Uterus (tissue), 4 donors: ENCODE measurements around the gene C1orf52. TPM values are rescaled to one million over a fixed set of nuclear protein-coding genes. Genes with fewer than 3 reads are reported as not detected.
"Not testable (repeated sequence)": the region's sequence is repeated elsewhere in the genome, so short reads cannot be mapped to it uniquely, and the experiment has no call there.

ENCODE experiments used
- DNase-seq, 2 donors: peaks; one replicate each; pipeline ENCODE4 v3.0.0-alpha.2; 2019 to 2020
- H3K27ac ChIP-seq, 2 donors: fragments of 200-600 bp; sonication (generic); 1 replicate in 1 of 2; 2 replicates in 1 of 2; pipeline ENCODE4 v1.5.1; 2016 to 2018
- H3K27me3 ChIP-seq, 2 donors: fragments of 200-600 bp; sonication (generic); one replicate each; pipeline ENCODE4 v1.5.1; 2018 to 2019; ENCODE audit warnings: control low read depth in 1 of 2
- H3K36me3 ChIP-seq, 2 donors: fragments of 200-600 bp; sonication (generic); one replicate each; pipeline ENCODE4 v1.5.1; 2019; ENCODE audit warnings: control low read depth in 1 of 2
- H3K4me1 ChIP-seq, 2 donors: fragments of 200-600 bp; sonication (generic); one replicate each; pipeline ENCODE4 v1.5.1; 2018 to 2019; ENCODE audit warnings: control low read depth in 1 of 2
- H3K4me3 ChIP-seq, 2 donors: fragments of 200-600 bp; sonication (generic); 1 replicate in 1 of 2; 2 replicates in 1 of 2; pipeline ENCODE4 v1.5.1; 2018 to 2019; ENCODE audit warnings: mild to moderate bottlenecking in 1 of 2
- H3K9me3 ChIP-seq, 2 donors: fragments of 200-600 bp; sonication (generic); one replicate each; pipeline ENCODE4 v1.5.1; 2019; ENCODE audit warnings: control low read depth in 1 of 2
- POLR2A ChIP-seq, 2 donors: fragments of 450-650 bp; IDR thresholded peaks; one replicate each; pipeline ENCODE4 v1.6.1; 2016; ENCODE audit warnings: antibody characterized with exemption in 2 of 2, mild to moderate bottlenecking in 1 of 2, moderate library complexity in 1 of 2
- intact Hi-C: fragments of 100-400 bp; cut with DNase I; formaldehyde crosslinking; loops from one replicate; pipeline ENCODE4 v1.15.1; 2023; ENCODE audit warnings: low total_unique reads
- total RNA-seq, 4 donors: library from RNA; depleted of rRNA in 3 of 4; stranded (reverse); fragments of >200 nt in 3 of 4; gene quantifications; one replicate each; pipeline versions ENCODE4 v1.1.0 to v1.2.4, GENCODE V29; 2014 to 2023
- TF ChIP-seq, protein P1 (sequence below), 4 experiments: fragments of 200-600 bp in 2 of 4; fragments of 450-650 bp in 2 of 4; sonication (generic) in 2 of 4; IDR thresholded peaks; one replicate each; pipeline ENCODE4 v1.5.1; 2016 to 2019; ENCODE audit warnings: antibody characterized with exemption in 4 of 4, mild to moderate bottlenecking in 2 of 4, moderate library complexity in 1 of 4
- donor health status: DM: yes; HTN: yes; CAD: no.

The C1orf52 gene
- total RNA-seq, 4 donors from 2014 or later: 22.3 to 47.6 (median 28.8) TPM

- H3K4me1 ChIP-seq: no peaks in the 10 kb centered on the region
Measured at GRCh38 chr1:85262985-85263384, 3.5 kb upstream of the C1orf52 start.

DNA sequence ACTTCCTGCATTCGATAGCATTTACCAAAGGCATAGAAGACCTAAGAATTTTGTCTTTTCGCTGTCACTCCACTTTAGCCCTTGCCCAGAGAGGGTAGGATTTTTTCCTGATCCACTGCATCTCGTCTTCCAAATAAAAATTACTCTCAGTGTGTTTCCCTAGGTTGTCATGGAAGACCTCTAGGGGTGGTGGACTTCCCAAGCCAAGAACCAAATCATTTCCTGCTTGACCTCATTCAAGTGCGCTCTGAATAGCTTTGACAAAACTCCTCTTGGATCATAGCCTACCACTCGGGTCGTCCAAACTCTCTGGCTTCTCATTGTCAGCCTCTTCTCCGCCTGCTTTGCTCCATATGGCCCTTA is 431 bp upstream of the C1orf52 start:
- no peaks in the 10 kb centered on the region for H3K27me3 ChIP-seq
- H3K9me3 ChIP-seq: no peaks in the 10 kb centered on the region
- intact Hi-C loops: loop anchor here (5.0 kb wide), 2 partner anchors 58 to 153 kb away; partner anchors contain the start of gene SYDE2
- peak overlapping the region; percentile 91 to 100 for H3K4me3 ChIP-seq
- no peaks in the 10 kb centered on the region for H3K36me3 ChIP-seq
- peak; percentile 52 to 63 for DNase-seq
- TF ChIP-seq POLR2A (IDR thresholded peaks at IDR 0.05): no peak
- TF ChIP-seq, protein P1, sequence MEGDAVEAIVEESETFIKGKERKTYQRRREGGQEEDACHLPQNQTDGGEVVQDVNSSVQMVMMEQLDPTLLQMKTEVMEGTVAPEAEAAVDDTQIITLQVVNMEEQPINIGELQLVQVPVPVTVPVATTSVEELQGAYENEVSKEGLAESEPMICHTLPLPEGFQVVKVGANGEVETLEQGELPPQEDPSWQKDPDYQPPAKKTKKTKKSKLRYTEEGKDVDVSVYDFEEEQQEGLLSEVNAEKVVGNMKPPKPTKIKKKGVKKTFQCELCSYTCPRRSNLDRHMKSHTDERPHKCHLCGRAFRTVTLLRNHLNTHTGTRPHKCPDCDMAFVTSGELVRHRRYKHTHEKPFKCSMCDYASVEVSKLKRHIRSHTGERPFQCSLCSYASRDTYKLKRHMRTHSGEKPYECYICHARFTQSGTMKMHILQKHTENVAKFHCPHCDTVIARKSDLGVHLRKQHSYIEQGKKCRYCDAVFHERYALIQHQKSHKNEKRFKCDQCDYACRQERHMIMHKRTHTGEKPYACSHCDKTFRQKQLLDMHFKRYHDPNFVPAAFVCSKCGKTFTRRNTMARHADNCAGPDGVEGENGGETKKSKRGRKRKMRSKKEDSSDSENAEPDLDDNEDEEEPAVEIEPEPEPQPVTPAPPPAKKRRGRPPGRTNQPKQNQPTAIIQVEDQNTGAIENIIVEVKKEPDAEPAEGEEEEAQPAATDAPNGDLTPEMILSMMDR (IDR thresholded peaks at IDR 0.05): no peak
- H3K4me1 ChIP-seq: no peaks in the 10 kb centered on the region
- H3K27ac ChIP-seq: peak overlapping the region; percentile 68 to 83

More at GRCh38 chr1:85262985-85263384, 3.5 kb upstream of the C1orf52 start:
- DNase-seq: no peak
- intact Hi-C loops: no loop called here
- H3K27me3 ChIP-seq: no peaks in the 10 kb centered on the region
- TF ChIP-seq, protein P1 (IDR thresholded peaks at IDR 0.05): no peak
- H3K36me3 ChIP-seq: no peaks in the 10 kb centered on the region
- no peak overlapping the region for H3K4me3 ChIP-seq
- H3K9me3 ChIP-seq: no peaks in the 10 kb centered on the region
- no peak overlapping the region for H3K27ac ChIP-seq

GRCh38 chr1:85258536-85259117 is 835 bp downstream of the C1orf52 start:
- Histone ChIP-seq H3K36me3 (no peaks in the 10 kb centered on the region), H3K4me1 (no peaks in the 10 kb centered on the region), H3K9me3 (no peaks in the 10 kb centered on the region), H3K27ac (peak overlapping the region; percentile 68 to 83), H3K4me3 (peak overlapping the region; percentile 91 to 100), H3K27me3 (no peaks in the 10 kb centered on the region)
- intact Hi-C loops: loop anchor here (5.0 kb wide), 2 partner anchors 56 to 151 kb away; partner anchors contain the start of gene SYDE2
- no peak for TF ChIP-seq POLR2A (IDR thresholded peaks at IDR 0.05)
- DNase-seq: no peak

GRCh38 chr1:85249042-85249441 is 10.4 kb downstream of the C1orf52 start:
- H3K4me3 ChIP-seq, DNase-seq, intact Hi-C loops, H3K36me3 ChIP-seq, H3K27ac ChIP-seq, H3K4me1 ChIP-seq, H3K9me3 ChIP-seq, H3K27me3 ChIP-seq: not testable (repeated sequence)

GRCh38 chr1:85245891-85246290 is 13.6 kb downstream of the C1orf52 start:
- TF ChIP-seq, protein P1 (IDR thresholded peaks at IDR 0.05): no peak
- TF ChIP-seq POLR2A (IDR thresholded peaks at IDR 0.05): no peak
- intact Hi-C loops: no loop called here
- no peaks in the 10 kb centered on the region for H3K27me3 ChIP-seq
- H3K27ac ChIP-seq: peak overlapping the region; percentile 28 to 58
- DNase-seq: no peak
- no peaks in the 10 kb centered on the region for H3K36me3 ChIP-seq
- H3K4me1 ChIP-seq: peaks cover 0 to 11% of the 10 kb centered on the region in 2 donors
- H3K9me3 ChIP-seq: no peaks in the 10 kb centered on the region
- H3K4me3 ChIP-seq: no peak overlapping the region

DNA sequence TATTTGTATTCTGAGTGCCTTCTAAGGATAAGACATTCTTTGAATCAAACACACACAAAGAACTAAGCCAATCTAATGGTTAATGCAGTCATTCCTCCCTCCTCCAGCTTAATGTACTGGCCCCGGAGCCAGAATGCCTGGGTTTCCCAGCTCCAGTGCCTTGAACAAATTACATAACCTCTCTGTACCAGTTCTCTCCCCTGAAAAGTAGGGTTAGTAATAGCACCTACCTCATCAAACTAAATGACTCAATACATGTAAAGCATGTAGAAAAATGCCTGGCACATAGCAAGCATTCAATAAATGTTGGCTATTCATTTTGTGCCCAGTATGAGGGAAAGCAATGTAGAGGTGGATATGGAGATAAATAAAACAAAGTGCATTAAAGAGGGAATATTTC is 14.0 kb downstream of the C1orf52 start:
- no peak overlapping the region for H3K4me3 ChIP-seq
- peaks cover 0 to 11% of the 10 kb centered on the region in 2 donors for H3K4me1 ChIP-seq
- peak overlapping the region; percentile 28 to 58 for H3K27ac ChIP-seq
- TF ChIP-seq, protein P1 (IDR thresholded peaks at IDR 0.05): no peak
- no peak for TF ChIP-seq POLR2A (IDR thresholded peaks at IDR 0.05)
- intact Hi-C loops: no loop called here
- no peaks in the 10 kb centered on the region for H3K36me3 ChIP-seq
- H3K27me3 ChIP-seq: no peaks in the 10 kb centered on the region
- H3K9me3 ChIP-seq: no peaks in the 10 kb centered on the region
- DNase-seq: no peak
